ENCODE data around the gene RRAS2.
"Not testable (repeated sequence)": the region's sequence is repeated elsewhere in the genome, so short reads cannot be mapped to it uniquely, and the experiment has no call there.

The RRAS2 gene

DNA sequence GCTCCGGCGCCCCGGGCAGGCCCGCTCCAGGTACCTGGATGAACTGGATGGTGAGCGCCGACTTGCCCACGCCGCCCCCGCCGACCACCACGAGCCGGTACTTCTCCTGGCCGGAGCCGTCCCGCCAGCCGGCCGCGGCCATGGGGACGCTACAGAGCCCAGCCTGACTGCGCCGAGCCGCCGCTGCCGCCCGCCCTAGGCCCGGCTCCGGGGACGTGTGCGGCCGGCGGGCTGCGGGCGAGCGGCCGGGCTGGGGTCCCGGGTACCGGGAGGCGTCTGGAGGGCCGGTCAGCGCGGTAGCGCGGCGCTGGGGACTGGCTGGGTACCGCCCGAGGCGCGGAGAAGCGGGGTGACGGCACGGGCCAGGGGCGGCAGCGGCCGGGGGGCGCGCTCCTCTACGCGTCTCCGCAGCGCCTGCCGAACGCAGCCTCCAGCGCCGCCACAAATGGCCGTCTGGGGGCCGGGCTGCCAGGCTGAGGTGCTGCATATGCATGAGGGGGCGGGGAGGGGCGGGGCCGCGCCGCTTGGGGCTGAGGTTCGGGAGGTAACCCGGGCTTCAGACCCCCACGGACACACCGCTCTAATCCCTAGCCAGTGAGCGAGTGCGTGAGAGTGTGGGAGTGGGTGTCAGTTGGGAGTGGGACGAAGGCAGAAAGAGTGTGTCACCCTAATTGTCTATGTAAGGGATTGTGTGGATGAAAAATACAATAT, at the start of gene RRAS2:
Gene RRAS2 (minus strand): TSS at position 455 of the 711 bp plus-strand sequence. CDS start 313 bp downstream, at position 142.
- Histone ChIP-seq H3K9me3 (ENCODE audit: control insufficient read depth, insufficient read depth, low read length) (no peaks in the 10 kb centered on the region), H3K36me3 (ENCODE audit: insufficient read depth, low read length) (no peaks in the 10 kb centered on the region), H3K9ac (ENCODE audit: low read depth, low read length) (peak within 1 kb of the TSS; percentile 99), H3K4me1 (ENCODE audit: insufficient read depth, low read length) (peaks cover 9% of the 10 kb centered on the region)

DNA sequence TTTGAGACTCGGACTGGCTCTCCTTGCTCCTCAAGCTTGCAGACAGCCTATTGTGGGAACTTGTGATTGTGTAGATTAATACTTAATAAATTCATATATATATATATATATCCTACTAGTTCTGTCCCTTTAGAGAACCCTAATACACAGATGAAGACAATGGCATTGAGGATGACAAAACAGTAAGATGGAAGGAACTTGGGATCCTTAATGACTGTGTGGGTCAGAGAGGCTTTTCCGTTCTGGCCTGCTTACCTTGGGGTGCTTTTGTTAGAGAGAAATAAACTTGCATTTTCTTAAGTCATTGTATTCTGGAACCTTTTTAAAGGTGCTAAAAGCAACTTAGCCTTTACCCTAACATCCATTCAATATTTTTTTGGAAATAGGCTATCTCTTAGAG, 49.6 kb upstream of the RRAS2 start:
- H3K36me3 ChIP-seq (ENCODE audit: insufficient read depth, low read length) = no peaks in the 10 kb centered on the region
- H3K9me3 ChIP-seq (ENCODE audit: control insufficient read depth, insufficient read depth, low read length) = no peaks in the 10 kb centered on the region
- no peak overlapping the region for H3K9ac ChIP-seq (ENCODE audit: low read depth, low read length)
- peaks cover 58% of the 10 kb centered on the region for H3K4me1 ChIP-seq (ENCODE audit: insufficient read depth, low read length)

DNA sequence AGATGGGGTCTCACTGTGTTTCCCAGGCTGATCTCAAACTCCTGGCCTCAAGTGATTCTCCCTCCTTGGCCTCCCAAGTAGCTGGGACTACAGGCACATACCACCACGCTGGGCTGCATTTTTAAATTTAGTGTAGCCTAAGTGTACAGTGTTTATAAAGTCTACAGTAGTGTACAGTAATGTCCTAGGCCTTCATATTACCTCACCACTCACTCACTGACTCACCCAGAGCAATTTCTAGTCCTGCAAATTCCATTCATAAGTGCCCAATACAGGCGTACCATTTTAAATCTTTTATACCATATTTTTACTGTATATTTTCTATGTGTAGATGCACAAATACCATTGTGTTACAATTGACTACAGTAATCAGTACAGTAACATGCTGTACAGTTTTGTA, 47.1 kb upstream of the RRAS2 start:
- H3K9me3 ChIP-seq (ENCODE audit: control insufficient read depth, insufficient read depth, low read length); H3K9ac ChIP-seq (ENCODE audit: low read depth, low read length); H3K36me3 ChIP-seq (ENCODE audit: insufficient read depth, low read length): not testable (repeated sequence)
- peaks cover 35% of the 10 kb centered on the region for H3K4me1 ChIP-seq (ENCODE audit: insufficient read depth, low read length)

DNA sequence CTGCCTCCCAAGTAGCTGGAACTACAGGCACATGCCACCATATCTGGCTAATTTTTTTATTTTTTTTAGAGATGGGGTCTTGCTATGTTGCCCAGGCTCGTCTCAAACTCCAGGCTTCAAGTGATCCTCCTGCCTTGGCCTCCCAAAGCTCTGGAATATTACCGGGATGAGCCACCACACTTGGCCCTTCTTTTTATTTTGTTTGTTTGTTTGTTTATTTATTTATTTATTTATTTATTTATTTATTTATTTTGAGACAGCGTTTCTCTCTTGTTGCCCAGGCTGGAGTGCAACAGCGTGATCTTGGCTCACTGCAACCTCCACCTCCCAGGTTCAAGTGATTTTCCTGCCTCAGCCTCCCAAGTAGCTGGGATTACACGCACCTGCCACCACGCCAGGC, 44.5 kb upstream of the RRAS2 start:
- not testable (repeated sequence) for H3K9ac ChIP-seq (ENCODE audit: low read depth, low read length); H3K36me3 ChIP-seq (ENCODE audit: insufficient read depth, low read length)

DNA sequence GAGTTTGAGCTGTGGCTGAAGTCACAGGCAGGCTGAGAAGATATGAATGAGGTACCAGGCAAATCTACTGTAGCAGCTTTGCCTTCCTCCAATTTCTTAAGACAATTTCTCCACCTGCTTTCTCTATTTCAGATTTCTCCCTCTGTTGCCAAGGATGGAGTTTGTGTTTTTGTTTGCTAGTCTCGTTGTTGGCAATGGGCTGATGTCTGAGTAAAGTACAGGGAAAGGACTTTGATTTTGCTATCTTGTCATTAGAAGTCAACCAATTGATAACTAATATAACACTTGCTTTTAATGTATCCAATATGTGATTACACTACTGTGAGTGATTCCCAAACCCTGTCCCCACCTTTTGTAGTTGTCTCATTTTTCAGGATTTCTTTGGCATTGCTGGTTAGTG, 40.1 kb upstream of the RRAS2 start:
- Histone ChIP-seq H3K9me3 (ENCODE audit: control insufficient read depth, insufficient read depth, low read length) (no peaks in the 10 kb centered on the region), H3K36me3 (ENCODE audit: insufficient read depth, low read length) (no peaks in the 10 kb centered on the region), H3K9ac (ENCODE audit: low read depth, low read length) (no peak overlapping the region), H3K4me1 (ENCODE audit: insufficient read depth, low read length) (peaks cover 6% of the 10 kb centered on the region)

More for the DNA sequence above, 44.5 kb upstream of the RRAS2 start:
- H3K9me3 ChIP-seq (ENCODE audit: control insufficient read depth, insufficient read depth, low read length) = not testable (repeated sequence)
- H3K4me1 ChIP-seq (ENCODE audit: insufficient read depth, low read length) = peaks cover 10% of the 10 kb centered on the region

DNA sequence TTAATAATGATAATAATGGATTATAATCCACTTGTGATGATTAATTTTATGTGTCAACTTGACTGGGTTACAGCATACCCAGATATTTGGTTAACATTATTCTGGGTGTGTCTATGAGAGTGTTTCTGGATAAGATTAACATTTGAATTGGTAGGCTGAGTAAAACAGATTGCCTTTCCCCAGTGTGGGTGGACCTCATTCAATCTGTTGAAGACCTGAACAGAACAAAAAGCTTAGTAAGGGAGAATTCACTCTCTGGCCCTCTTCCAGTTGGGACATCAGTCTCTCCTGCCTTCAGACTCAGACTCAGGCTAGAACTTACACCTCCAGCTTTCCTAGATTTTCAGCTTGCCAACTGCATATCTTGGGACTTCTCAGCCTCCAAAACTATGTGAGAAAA, 37.3 kb upstream of the RRAS2 start:
- H3K36me3 ChIP-seq (ENCODE audit: insufficient read depth, low read length) = no peaks in the 10 kb centered on the region
- H3K9ac ChIP-seq (ENCODE audit: low read depth, low read length) = no peak overlapping the region
- peaks cover 6% of the 10 kb centered on the region for H3K4me1 ChIP-seq (ENCODE audit: insufficient read depth, low read length)
- no peaks in the 10 kb centered on the region for H3K9me3 ChIP-seq (ENCODE audit: control insufficient read depth, insufficient read depth, low read length)

DNA sequence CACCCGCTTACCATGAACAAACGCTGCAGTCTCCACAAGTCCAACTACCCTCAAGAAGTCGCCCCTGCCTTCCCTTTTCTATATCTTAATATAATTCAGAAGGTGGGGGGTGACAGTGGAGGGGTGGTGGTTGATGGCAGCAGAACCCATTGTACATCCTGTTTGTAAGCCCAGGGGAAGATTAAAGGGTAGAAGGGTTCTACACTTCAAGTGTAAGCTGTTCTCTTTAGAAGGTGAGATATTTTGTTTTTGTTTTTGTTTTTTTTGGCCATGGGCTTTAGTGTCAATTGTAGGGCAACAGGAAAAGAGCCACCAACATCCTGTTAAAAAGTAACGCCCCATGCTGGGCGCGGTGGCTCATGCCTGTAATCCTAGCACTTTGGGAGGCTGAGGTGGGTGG, 34.9 kb upstream of the RRAS2 start:
- H3K4me1 ChIP-seq (ENCODE audit: insufficient read depth, low read length) = peaks cover 6% of the 10 kb centered on the region
- no peak overlapping the region for H3K9ac ChIP-seq (ENCODE audit: low read depth, low read length)
- H3K36me3 ChIP-seq (ENCODE audit: insufficient read depth, low read length) = no peaks in the 10 kb centered on the region
- no peaks in the 10 kb centered on the region for H3K9me3 ChIP-seq (ENCODE audit: control insufficient read depth, insufficient read depth, low read length)

DNA sequence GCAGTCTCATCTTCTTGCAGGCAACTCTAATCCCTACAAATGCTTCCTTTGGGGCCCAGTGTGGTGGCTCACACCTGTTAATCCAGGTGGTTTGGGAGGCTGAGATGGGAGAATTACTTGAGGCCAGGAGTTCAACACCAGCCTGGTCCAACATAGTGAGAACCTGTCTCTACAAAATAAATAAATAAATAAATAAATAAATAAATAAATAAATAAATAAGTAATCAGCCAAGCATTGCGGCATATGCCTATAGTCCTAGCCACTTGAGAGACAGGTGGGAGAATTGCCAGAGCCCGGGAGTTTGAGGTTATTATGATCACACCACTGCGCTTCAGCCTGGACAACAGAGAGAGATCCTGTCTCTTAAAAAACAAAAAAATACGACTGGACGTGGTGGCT, 34.1 kb upstream of the RRAS2 start:
- Histone ChIP-seq H3K36me3 (ENCODE audit: insufficient read depth, low read length) (no peaks in the 10 kb centered on the region), H3K9me3 (ENCODE audit: control insufficient read depth, insufficient read depth, low read length) (no peaks in the 10 kb centered on the region), H3K4me1 (ENCODE audit: insufficient read depth, low read length) (peaks cover 6% of the 10 kb centered on the region), H3K9ac (ENCODE audit: low read depth, low read length) (no peak overlapping the region)

DNA sequence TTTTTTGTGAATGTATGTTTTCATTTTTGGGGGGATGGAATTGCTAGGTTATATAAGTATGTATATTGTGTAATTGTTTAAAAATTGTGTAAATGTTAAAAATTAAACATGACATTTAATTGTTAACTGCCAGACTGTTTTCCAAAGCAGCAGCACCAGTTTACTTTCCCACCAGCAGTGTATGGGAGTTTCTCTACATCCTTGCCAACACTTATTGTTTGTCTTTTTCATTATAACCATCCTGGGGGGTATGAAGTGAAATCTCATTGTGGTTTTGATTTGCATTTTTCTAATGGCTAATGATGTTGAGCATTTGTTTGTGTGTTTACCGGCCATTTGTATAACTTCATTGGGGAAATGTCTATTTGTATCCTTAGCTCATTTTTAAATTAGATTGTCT, 31.7 kb upstream of the RRAS2 start:
- H3K36me3 ChIP-seq (ENCODE audit: insufficient read depth, low read length) = no peaks in the 10 kb centered on the region
- no peaks in the 10 kb centered on the region for H3K9me3 ChIP-seq (ENCODE audit: control insufficient read depth, insufficient read depth, low read length)
- peaks cover 17% of the 10 kb centered on the region for H3K4me1 ChIP-seq (ENCODE audit: insufficient read depth, low read length)
- no peak overlapping the region for H3K9ac ChIP-seq (ENCODE audit: low read depth, low read length)

DNA sequence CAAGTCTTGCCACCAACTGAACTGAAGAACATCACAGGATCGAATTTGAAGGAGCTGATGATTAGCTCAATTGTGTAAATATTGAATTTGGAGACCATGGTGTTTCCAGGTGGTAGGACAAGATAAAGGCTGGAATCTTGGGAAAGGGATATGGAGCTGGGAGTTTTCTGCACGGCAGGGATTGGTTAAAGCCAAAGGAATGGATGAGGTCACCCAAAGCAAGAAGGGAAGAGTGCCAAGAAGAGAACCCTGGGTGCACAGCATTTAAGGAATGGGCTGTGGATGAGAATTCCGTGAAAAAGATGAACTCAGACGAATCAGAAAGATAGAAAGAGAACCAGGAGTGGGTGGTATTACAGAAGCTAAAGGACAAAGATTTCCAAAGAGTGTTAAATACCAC, 29.4 kb upstream of the RRAS2 start:
- no peaks in the 10 kb centered on the region for H3K9me3 ChIP-seq (ENCODE audit: control insufficient read depth, insufficient read depth, low read length)
- H3K4me1 ChIP-seq (ENCODE audit: insufficient read depth, low read length) = peaks cover 17% of the 10 kb centered on the region
- H3K36me3 ChIP-seq (ENCODE audit: insufficient read depth, low read length) = no peaks in the 10 kb centered on the region
- H3K9ac ChIP-seq (ENCODE audit: low read depth, low read length) = no peak overlapping the region

DNA sequence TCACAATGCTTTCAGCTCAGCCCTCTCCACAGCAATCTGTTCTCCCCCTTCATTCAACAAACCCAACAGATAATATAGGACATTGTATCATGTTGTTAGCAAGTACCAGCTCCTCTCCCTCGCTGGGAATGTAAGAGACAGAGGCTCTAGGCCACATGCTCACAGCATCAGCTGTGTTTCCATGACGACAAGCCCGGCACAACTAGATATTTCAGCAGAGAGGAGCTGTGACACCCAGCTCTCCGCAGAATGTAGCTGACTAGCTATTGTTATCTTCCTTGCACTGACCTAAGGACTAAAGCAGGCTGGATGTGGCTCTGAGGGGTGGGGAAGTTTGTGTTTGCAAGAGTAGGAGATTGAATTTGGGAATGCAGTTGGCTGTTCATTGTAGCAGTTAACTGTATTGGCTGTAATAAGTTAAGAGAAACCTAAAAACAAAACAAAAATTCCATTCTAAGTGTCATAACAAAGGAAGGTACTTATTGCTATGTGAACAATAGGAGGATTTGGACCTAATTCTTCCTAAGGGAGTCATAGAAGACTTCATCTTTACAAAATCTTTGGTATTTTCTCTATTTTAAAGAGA, 28.0 kb upstream of the RRAS2 start:
- Histone ChIP-seq H3K9me3 (ENCODE audit: control insufficient read depth, insufficient read depth, low read length) (no peaks in the 10 kb centered on the region), H3K4me1 (ENCODE audit: insufficient read depth, low read length) (peaks cover 17% of the 10 kb centered on the region), H3K36me3 (ENCODE audit: insufficient read depth, low read length) (no peaks in the 10 kb centered on the region), H3K9ac (ENCODE audit: low read depth, low read length) (no peak overlapping the region)

DNA sequence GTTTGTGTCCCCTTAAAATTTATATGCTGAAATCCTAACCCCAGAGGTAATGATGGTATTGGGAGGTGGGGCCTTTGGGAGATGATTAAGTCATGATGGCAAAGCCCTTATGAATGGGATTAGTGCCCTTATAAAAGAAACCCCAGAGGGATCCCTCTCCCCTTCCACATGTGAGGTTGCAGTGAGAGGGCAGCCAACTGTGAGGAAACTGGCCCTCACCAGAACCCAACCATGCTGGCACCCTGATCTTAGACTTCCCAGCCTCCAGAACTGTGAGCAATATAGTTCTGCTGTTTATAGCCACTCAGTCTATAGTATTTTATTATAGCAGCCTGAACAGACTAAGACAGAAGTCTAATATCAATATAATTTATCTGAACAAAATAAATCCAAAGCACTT, 27.1 kb upstream of the RRAS2 start:
- Histone ChIP-seq H3K9ac (ENCODE audit: low read depth, low read length) (no peak overlapping the region), H3K36me3 (ENCODE audit: insufficient read depth, low read length) (no peaks in the 10 kb centered on the region), H3K4me1 (ENCODE audit: insufficient read depth, low read length) (peaks cover 17% of the 10 kb centered on the region), H3K9me3 (ENCODE audit: control insufficient read depth, insufficient read depth, low read length) (no peaks in the 10 kb centered on the region)

DNA sequence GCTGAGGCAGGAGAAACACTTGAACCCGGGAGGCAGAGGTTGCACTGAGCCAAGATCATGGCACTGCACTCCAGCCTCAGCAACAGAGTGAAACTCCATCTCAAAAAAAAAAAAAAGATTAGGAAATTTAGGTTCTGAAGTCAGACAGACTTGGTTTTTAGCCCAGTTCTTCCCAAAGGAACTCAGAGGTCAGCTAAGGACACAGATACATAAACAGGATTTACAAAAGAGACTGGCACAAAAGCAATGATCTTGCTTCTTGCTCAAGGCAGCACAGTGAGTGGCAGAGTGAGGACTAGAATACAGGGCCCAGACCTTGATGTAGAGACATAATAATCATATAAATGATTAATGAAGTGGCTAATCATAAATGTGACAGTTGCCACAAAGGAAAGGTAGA, 25.4 kb upstream of the RRAS2 start:
- no peaks in the 10 kb centered on the region for H3K36me3 ChIP-seq (ENCODE audit: insufficient read depth, low read length)
- peaks cover 17% of the 10 kb centered on the region for H3K4me1 ChIP-seq (ENCODE audit: insufficient read depth, low read length)
- H3K9ac ChIP-seq (ENCODE audit: low read depth, low read length) = no peak overlapping the region
- no peaks in the 10 kb centered on the region for H3K9me3 ChIP-seq (ENCODE audit: control insufficient read depth, insufficient read depth, low read length)

DNA sequence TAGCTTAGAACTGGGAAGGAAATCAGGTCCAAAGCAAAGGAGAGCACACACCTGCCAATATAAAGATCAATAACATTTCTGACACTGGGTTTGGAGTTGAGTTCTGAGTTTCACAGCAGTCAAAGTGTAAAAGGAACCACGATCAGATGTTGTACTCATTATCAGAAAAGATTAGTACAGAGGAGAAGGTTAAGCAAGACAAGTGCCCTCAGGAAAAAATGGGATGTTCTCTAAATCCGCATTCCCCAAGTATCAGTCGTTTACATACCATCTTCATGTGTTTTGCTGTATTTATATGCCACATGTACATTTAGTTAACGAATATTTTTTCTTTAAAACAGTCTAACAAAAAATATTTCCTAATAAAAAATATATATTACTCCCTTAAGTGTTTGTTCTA, 23.0 kb upstream of the RRAS2 start:
- peaks cover 7% of the 10 kb centered on the region for H3K4me1 ChIP-seq (ENCODE audit: insufficient read depth, low read length)
- H3K36me3 ChIP-seq (ENCODE audit: insufficient read depth, low read length) = no peaks in the 10 kb centered on the region
- H3K9ac ChIP-seq (ENCODE audit: low read depth, low read length) = no peak overlapping the region
- H3K9me3 ChIP-seq (ENCODE audit: control insufficient read depth, insufficient read depth, low read length) = no peaks in the 10 kb centered on the region

DNA sequence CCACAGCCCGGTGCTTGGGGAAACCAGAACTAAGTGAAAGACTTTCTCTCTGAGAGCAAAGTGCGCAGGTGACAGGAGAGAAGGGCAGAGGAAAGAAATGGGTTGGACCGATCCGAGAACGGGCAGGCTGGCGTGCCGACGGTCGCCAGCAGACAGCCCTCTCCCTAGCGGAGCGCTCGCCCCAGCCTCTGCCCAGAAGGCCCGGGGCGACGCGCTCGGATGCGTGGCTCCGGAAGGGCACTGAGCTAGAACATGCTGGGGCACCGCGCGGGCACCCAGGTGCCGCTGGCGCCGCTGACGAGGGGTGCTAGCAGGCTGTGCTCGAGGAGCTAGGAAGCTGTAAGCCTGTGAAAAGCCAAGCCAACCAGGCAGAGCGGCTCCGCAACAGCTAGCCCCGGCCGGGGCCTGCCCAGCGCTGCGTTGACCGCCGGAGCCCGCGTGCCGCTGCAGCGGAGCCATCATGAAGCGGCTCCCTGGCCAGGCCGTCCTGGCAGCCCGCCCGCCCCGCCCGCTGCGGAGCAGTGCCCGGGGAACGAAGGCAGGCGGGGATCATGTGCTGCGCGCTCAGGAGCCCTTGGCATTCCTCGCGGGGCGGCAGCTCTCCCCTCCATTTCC, 22.1 kb upstream of the RRAS2 start:
- H3K4me1 ChIP-seq (ENCODE audit: insufficient read depth, low read length) = no peaks in the 10 kb centered on the region
- peak overlapping the region; percentile 68 for H3K9ac ChIP-seq (ENCODE audit: low read depth, low read length)
- no peaks in the 10 kb centered on the region for H3K36me3 ChIP-seq (ENCODE audit: insufficient read depth, low read length)
- H3K9me3 ChIP-seq (ENCODE audit: control insufficient read depth, insufficient read depth, low read length) = no peaks in the 10 kb centered on the region
